CD4-positive, alpha-beta T cell (primary cell): ENCODE measurements around the gene DYRK1A. TPM values are rescaled to one million over a fixed set of nuclear protein-coding genes. Genes with fewer than 3 reads are reported as not detected.

Experiments used
- ATAC-seq: fragments of 200-7000 bp; cut with Tn5 transposase; one replicate; pipeline ENCODE4 v1.10.0; 2022; ENCODE audit warnings: mild to moderate bottlenecking; ENCODE audit not compliant: poor library complexity
- CTCF ChIA-PET: fragments of 350-600 bp; sonication (Branson Sonifier 250); formaldehyde crosslinking; loops from one replicate; lab custom pipeline; 2021; ENCODE audit warnings: antibody characterized with exemption, inconsistent platforms; lab: Charles Lee
- POLR2A ChIA-PET: fragments of 350-600 bp; sonication (Branson Sonifier 250); formaldehyde crosslinking; loops from one replicate; lab custom pipeline; 2021; ENCODE audit warnings: antibody characterized with exemption, inconsistent platforms; lab: Charles Lee
- DNase-seq, 14 experiments: peaks; one replicate each; pipeline ENCODE4 v3.0.0-alpha.2; 2013 to 2020; ENCODE audit warnings: mixed read lengths in 2 of 14
- H3K27ac ChIP-seq, 2 donors: one replicate each; pipeline versions ENCODE4 v1.5.1 to v1.7.0; 2013; ENCODE audit warnings: low read length in 2 of 2, low read depth in 1 of 2, mild to moderate bottlenecking in 1 of 2
- H3K27me3 ChIP-seq, 2 experiments: 1 replicate in 1 of 2; 2 replicates in 1 of 2; pipeline versions ENCODE4 v1.6.1 to v1.7.0; 2013; ENCODE audit warnings: low read length in 2 of 2, control low read depth in 1 of 2, mild to moderate bottlenecking in 1 of 2, moderate library complexity in 1 of 2; ENCODE audit not compliant: insufficient read depth in 2 of 2, control insufficient read depth in 1 of 2
- H3K36me3 ChIP-seq: one replicate; pipeline ENCODE4 v1.6.1; 2013; ENCODE audit warnings: low read length, control low read depth; ENCODE audit not compliant: insufficient read depth
- H3K4me1 ChIP-seq: one replicate; pipeline ENCODE4 v1.6.1; 2013; ENCODE audit warnings: low read length, control low read depth; ENCODE audit not compliant: insufficient read depth
- H3K4me3 ChIP-seq: one replicate; pipeline ENCODE4 v1.5.1; 2013; ENCODE audit warnings: mild to moderate bottlenecking, low read length, moderate library complexity
- H3K9me3 ChIP-seq, 2 experiments: 1 replicate in 1 of 2; 2 replicates in 1 of 2; pipeline versions ENCODE4 v1.6.1 to v1.7.0; 2013; ENCODE audit warnings: low read length in 2 of 2, mild to moderate bottlenecking in 2 of 2, control low read depth in 1 of 2, moderate library complexity in 1 of 2; ENCODE audit not compliant: control insufficient read depth in 1 of 2, insufficient read depth in 1 of 2
- H3K27ac Mint-ChIP-seq: one replicate; pipeline ENCODE4 v1.8.0; 2020; ENCODE audit warnings: mixed read lengths
- H3K27me3 Mint-ChIP-seq: one replicate; pipeline ENCODE4 v1.8.0; 2021; ENCODE audit warnings: mixed read lengths
- H3K36me3 Mint-ChIP-seq: one replicate; pipeline ENCODE4 v1.8.0; 2021; ENCODE audit warnings: low read depth, mixed read lengths
- H3K4me1 Mint-ChIP-seq: one replicate; pipeline ENCODE4 v1.8.0; 2021; ENCODE audit warnings: low read depth, mixed read lengths
- H3K4me3 Mint-ChIP-seq: one replicate; pipeline ENCODE4 v1.8.0; 2020; ENCODE audit warnings: mild to moderate bottlenecking, mixed read lengths
- H3K9me3 Mint-ChIP-seq: one replicate; pipeline ENCODE4 v1.8.0; 2020; ENCODE audit warnings: mixed read lengths
- intact Hi-C, 2 experiments: fragments of 100-400 bp; cut with DNase I in 1 of 2; cut with micrococcal nuclease in 1 of 2; formaldehyde crosslinking; loops; one replicate each; pipeline versions ENCODE4 v1.15.1 to v1.9.0; 2023 to 2025; cut with DNase I, micrococcal nuclease
- total RNA-seq, 174 experiments: library from RNA in 2 of 174; stranded (reverse) in 2 of 174; gene quantifications; one replicate each; pipeline ENCODE4 v1.2.3 and lab custom pipeline; 2021 to 2026
- TF ChIP-seq, protein P1 (sequence below): fragments of 200-600 bp; IDR thresholded peaks from one replicate; pipeline ENCODE4 v1.8.0; 2022; ENCODE audit warnings: antibody characterized with exemption, mild to moderate bottlenecking

The DYRK1A gene
- total RNA-seq, 2 experiments from 2014 or later: 135 to 145 TPM

DNA sequence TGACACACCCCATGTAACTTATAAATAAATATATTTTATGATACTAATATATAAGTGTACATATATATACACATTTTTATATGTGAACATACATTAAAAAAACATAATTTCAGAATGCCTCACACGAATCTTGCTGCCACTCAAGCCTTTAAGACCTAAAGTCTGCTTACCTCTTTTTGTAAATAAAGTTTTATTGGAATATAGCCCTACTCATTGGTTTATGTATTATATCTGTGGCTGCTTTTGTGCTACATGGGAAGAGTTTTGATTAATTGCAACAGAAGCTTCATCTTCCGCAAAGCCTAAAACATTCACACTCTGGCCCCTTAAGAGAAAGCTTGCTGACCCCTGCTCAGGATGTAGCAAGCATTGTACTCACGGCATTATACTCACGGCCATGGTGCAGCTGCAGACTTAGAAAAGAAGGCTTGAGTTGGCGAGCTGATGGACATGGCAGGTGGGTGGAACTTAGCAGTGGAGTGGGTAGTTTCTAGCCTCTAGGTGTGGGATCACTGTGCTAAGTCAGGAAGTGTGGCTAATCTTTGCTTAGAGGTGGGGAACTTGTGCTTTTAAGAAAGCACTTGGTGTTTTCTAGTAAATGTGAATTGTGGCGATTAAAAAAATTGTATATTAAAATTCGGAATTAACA, 80.8 kb downstream of the DYRK1A start:
- ChIA-PET POLR2A (no interaction called here), CTCF (no interaction called here)
- peaks cover 17% of the 10 kb centered on the region for H3K36me3 ChIP-seq
- H3K4me3 Mint-ChIP-seq: peak overlapping the region; percentile 54
- no peak overlapping the region for H3K27ac ChIP-seq
- peak overlapping the region; percentile 50 for H3K27ac Mint-ChIP-seq
- peaks cover 52% of the 10 kb centered on the region for H3K4me1 ChIP-seq
- H3K9me3 ChIP-seq: no peaks in the 10 kb centered on the region
- peaks cover 91% of the 10 kb centered on the region for H3K4me1 Mint-ChIP-seq
- peaks cover 35% of the 10 kb centered on the region for H3K36me3 Mint-ChIP-seq
- H3K27me3 ChIP-seq: no peaks in the 10 kb centered on the region
- TF ChIP-seq, protein P1, sequence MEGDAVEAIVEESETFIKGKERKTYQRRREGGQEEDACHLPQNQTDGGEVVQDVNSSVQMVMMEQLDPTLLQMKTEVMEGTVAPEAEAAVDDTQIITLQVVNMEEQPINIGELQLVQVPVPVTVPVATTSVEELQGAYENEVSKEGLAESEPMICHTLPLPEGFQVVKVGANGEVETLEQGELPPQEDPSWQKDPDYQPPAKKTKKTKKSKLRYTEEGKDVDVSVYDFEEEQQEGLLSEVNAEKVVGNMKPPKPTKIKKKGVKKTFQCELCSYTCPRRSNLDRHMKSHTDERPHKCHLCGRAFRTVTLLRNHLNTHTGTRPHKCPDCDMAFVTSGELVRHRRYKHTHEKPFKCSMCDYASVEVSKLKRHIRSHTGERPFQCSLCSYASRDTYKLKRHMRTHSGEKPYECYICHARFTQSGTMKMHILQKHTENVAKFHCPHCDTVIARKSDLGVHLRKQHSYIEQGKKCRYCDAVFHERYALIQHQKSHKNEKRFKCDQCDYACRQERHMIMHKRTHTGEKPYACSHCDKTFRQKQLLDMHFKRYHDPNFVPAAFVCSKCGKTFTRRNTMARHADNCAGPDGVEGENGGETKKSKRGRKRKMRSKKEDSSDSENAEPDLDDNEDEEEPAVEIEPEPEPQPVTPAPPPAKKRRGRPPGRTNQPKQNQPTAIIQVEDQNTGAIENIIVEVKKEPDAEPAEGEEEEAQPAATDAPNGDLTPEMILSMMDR: no peak
- no peak overlapping the region for H3K4me3 ChIP-seq
- DNase-seq (no peak), ATAC-seq (no peak)
- intact Hi-C loops: no loop called here
- no peaks in the 10 kb centered on the region for H3K9me3 Mint-ChIP-seq
- no peaks in the 10 kb centered on the region for H3K27me3 Mint-ChIP-seq

DNA sequence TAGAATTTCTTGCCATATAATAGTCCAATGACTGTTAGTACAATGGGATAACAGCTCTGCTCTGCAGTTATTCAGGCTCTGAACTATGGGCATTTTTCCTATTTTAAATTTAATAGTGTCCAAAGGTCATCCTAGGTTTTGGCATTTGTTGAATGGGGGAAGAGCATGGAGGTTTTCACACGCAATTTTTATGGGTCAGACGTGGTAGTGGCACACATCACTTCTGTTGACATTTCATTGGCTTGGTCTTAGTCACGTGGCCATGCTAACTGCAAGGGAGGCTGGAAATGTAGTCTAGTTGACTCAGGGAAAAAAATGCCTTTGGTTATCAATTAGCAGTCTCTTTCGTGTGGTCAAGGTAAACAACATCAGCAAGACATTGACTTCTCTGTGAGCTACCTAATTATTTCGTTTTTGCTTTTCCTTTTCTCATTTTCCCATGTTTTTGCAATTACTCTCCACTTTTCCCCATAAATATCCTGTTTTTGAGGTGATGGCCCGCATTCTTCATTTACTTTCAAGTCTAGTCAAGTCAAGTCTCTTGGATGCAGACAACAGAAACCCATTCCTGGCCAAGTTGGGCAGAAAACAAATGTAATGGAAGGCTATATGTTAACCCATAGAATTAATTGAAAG, 82.8 kb downstream of the DYRK1A start:
- Histone ChIP-seq H3K4me1 (peaks cover 48% of the 10 kb centered on the region), H3K36me3 (peaks cover 11% of the 10 kb centered on the region), H3K4me3 (no peak overlapping the region), H3K9me3 (no peaks in the 10 kb centered on the region), H3K27ac (no peak overlapping the region), H3K27me3 (no peaks in the 10 kb centered on the region)
- intact Hi-C loops: no loop called here
- ATAC-seq: no peak
- TF ChIP-seq, protein P1: no peak
- CTCF ChIA-PET: interaction anchor here (1.2 kb wide), 1 partner anchor 18 kb away, joined by 3 read pairs; no protein-coding TSS in a partner anchor
- peaks cover 33% of the 10 kb centered on the region for H3K36me3 Mint-ChIP-seq
- no peak for DNase-seq
- H3K4me3 Mint-ChIP-seq: no peak overlapping the region
- H3K9me3 Mint-ChIP-seq: no peaks in the 10 kb centered on the region
- POLR2A ChIA-PET: interaction anchor here (0.9 kb wide), 1 partner anchor 21 kb away, joined by 3 read pairs; no protein-coding TSS in a partner anchor
- H3K4me1 Mint-ChIP-seq: peaks cover 90% of the 10 kb centered on the region
- no peaks in the 10 kb centered on the region for H3K27me3 Mint-ChIP-seq
- peak overlapping the region; percentile 55 for H3K27ac Mint-ChIP-seq

DNA sequence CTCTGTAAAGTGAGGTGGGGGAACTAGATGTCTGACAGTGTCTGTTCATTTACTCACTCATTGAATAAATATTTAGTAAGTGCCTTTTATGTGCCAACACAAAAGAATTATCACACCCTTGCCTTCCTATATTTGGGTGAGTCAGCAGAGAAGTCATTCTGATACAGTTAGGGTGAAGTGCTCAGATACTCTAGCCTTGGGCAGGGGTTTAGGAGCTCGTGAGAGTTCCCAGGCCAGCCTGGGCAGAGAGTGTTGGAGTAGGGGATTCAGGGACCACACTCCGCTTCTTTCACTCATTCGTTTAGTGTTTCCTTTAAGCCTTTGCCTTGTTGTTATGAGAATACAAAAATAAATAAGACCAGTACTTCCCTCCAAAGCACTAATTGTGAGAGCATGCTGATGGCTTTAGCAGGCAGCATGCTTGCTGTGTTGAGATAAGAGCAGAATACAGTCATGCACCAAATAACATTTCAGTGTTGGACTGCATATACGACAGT, 83.9 kb downstream of the DYRK1A start:
- H3K27me3 Mint-ChIP-seq: no peaks in the 10 kb centered on the region
- intact Hi-C loops: no loop called here
- ChIA-PET CTCF (interaction anchor here (0.8 kb wide), 1 partner anchor 40 kb away, joined by 3 read pairs; no protein-coding TSS in a partner anchor), POLR2A (interaction anchor here (1.0 kb wide), 1 partner anchor 25 kb away, joined by 4 read pairs; no protein-coding TSS in a partner anchor)
- peak overlapping the region; percentile 16 for H3K4me3 Mint-ChIP-seq
- peak overlapping the region; percentile 55 for H3K27ac Mint-ChIP-seq
- no peak for DNase-seq
- H3K4me1 Mint-ChIP-seq: peaks cover 90% of the 10 kb centered on the region
- no peak for ATAC-seq
- Histone ChIP-seq H3K4me1 (peaks cover 53% of the 10 kb centered on the region), H3K4me3 (no peak overlapping the region), H3K27ac (no peak overlapping the region), H3K27me3 (no peaks in the 10 kb centered on the region), H3K9me3 (no peaks in the 10 kb centered on the region), H3K36me3 (peaks cover 11% of the 10 kb centered on the region)
- peaks cover 34% of the 10 kb centered on the region for H3K36me3 Mint-ChIP-seq
- TF ChIP-seq, protein P1: no peak
- H3K9me3 Mint-ChIP-seq: no peaks in the 10 kb centered on the region
